Peyer's patch (tissue), 4 donors: ENCODE results near the gene CNTF.

Experiments
- CTCF ChIP-seq, 6 experiments: fragments of 450-650 bp in 4 of 6; fragments of 200-600 bp in 2 of 6; sonication (generic) in 1 of 6; IDR thresholded peaks; one replicate each; pipeline ENCODE4 v1.5.1; 2017 to 2019; ENCODE audit warnings: antibody characterized with exemption in 6 of 6, mild to moderate bottlenecking in 3 of 6, moderate library complexity in 1 of 6
- POLR2A ChIP-seq, 2 donors: fragments of 450-650 bp; IDR thresholded peaks; one replicate each; pipeline ENCODE4 v1.5.1; 2017; ENCODE audit warnings: antibody characterized with exemption in 2 of 2, mild to moderate bottlenecking in 2 of 2, moderate library complexity in 2 of 2

- TF ChIP-seq CTCF (IDR thresholded peaks at IDR 0.05), result no peak
- no peak for TF ChIP-seq POLR2A (IDR thresholded peaks at IDR 0.05)
Observed at GRCh38 chr11:58652726-58653280, 30.3 kb downstream of the CNTF start.
